ENCODE results near the gene WNT16.

GRCh38 chr7:121351682-121352081, 22.9 kb downstream of the WNT16 start:
- TF ChIP-seq FOXK2 (IDR thresholded peaks at IDR 0.05), result no peak
- TF ChIP-seq LEF1 (IDR thresholded peaks at IDR 0.05; ENCODE audit: borderline replicate concordance), result no peak
- TF ChIP-seq ELF4 (IDR thresholded peaks at IDR 0.05), result no peak
- TF ChIP-seq SP1 (IDR thresholded peaks at IDR 0.05), result no peak
- no peak for TF ChIP-seq SUZ12 (IDR thresholded peaks at IDR 0.05)
- TF ChIP-seq PKNOX1 (IDR thresholded peaks at IDR 0.05), result no peak
- TF ChIP-seq FOXM1 (IDR thresholded peaks at IDR 0.05; ENCODE audit: borderline replicate concordance), result no peak
- TF ChIP-seq ZNF384 (IDR thresholded peaks at IDR 0.05), result no peak

Data from HEK293T (cell line).